Progenitor cell of endocrine pancreas (in vitro differentiated cells): ENCODE results near the gene CYP26B1. TPM values are rescaled to one million over a fixed set of nuclear protein-coding genes. Genes with fewer than 3 reads are reported as not detected.
A peak's percentile ranks its signal among the peaks of the same experiment; 100 is the strongest.

ENCODE experiments used
- DNase-seq: peaks from one replicate; pipeline ENCODE4 v3.0.0; 2021; ENCODE audit warnings: low spot score; ENCODE audit not compliant: unreplicated experiment
- H3K27ac Mint-ChIP-seq: 2 replicates; pipeline ENCODE4 v1.8.0; 2021; ENCODE audit warnings: mild to moderate bottlenecking, moderate library complexity, mixed read lengths
- H3K27me3 Mint-ChIP-seq: 2 replicates; pipeline ENCODE4 v1.8.0; 2021; ENCODE audit warnings: mixed read lengths
- H3K36me3 Mint-ChIP-seq: 2 replicates; pipeline ENCODE4 v1.8.0; 2022; ENCODE audit warnings: mixed read lengths; ENCODE audit not compliant: insufficient read depth
- H3K4me1 Mint-ChIP-seq: 2 replicates; pipeline ENCODE4 v1.8.0; 2021; ENCODE audit warnings: low read depth, mixed read lengths
- H3K4me3 Mint-ChIP-seq: 2 replicates; pipeline ENCODE4 v1.8.0; 2021; ENCODE audit warnings: low read depth, mild to moderate bottlenecking, moderate library complexity, mixed read lengths
- H3K9me3 Mint-ChIP-seq: 2 replicates; pipeline ENCODE4 v1.8.0; 2021; ENCODE audit warnings: low read depth, mixed read lengths
- CTCF ChIP-seq: fragments of 200-600 bp; sonication (generic); IDR thresholded peaks from one replicate; pipeline ENCODE4 v1.5.0; 2021; ENCODE audit warnings: antibody characterized with exemption, mild to moderate bottlenecking; ENCODE audit not compliant: unreplicated experiment
- total RNA-seq: library from RNA; stranded (reverse); gene quantifications from 2 replicates; pipeline ENCODE4 v1.2.1, GENCODE V29; 2021

The CYP26B1 gene
- total RNA-seq, 1 donor from 2014 or later = 31.5 TPM

- peaks cover 1% of the 10 kb centered on the region for H3K36me3 Mint-ChIP-seq
- no peaks in the 10 kb centered on the region for H3K4me1 Mint-ChIP-seq
- DNase-seq = no peak
- H3K4me3 Mint-ChIP-seq = no peak overlapping the region
- TF ChIP-seq CTCF = no peak
- no peak overlapping the region for H3K27ac Mint-ChIP-seq
- H3K9me3 Mint-ChIP-seq = no peaks in the 10 kb centered on the region
- H3K27me3 Mint-ChIP-seq = no peaks in the 10 kb centered on the region
Observed at GRCh38 chr2:72131916-72132841, 15.5 kb downstream of the CYP26B1 start.

- no peaks in the 10 kb centered on the region for H3K27me3 Mint-ChIP-seq
- H3K4me3 Mint-ChIP-seq = no peak overlapping the region
- H3K4me1 Mint-ChIP-seq = no peaks in the 10 kb centered on the region
- no peaks in the 10 kb centered on the region for H3K9me3 Mint-ChIP-seq
- H3K36me3 Mint-ChIP-seq = peaks cover 1% of the 10 kb centered on the region
- no peak overlapping the region for H3K27ac Mint-ChIP-seq
- TF ChIP-seq CTCF = no peak
- no peak for DNase-seq
Observed at GRCh38 chr2:72131371-72131891, 16.2 kb downstream of the CYP26B1 start.

- peaks cover 1% of the 10 kb centered on the region for H3K36me3 Mint-ChIP-seq
- H3K9me3 Mint-ChIP-seq = no peaks in the 10 kb centered on the region
- H3K4me1 Mint-ChIP-seq = no peaks in the 10 kb centered on the region
- H3K27ac Mint-ChIP-seq = no peak overlapping the region
- no peak overlapping the region for H3K4me3 Mint-ChIP-seq
- TF ChIP-seq CTCF = no peak
- DNase-seq = no peak
- H3K27me3 Mint-ChIP-seq = no peaks in the 10 kb centered on the region
Observed at GRCh38 chr2:72130659-72131360, 16.9 kb downstream of the CYP26B1 start.

- Mint-ChIP-seq H3K36me3 (peaks cover 1% of the 10 kb centered on the region), H3K4me1 (no peaks in the 10 kb centered on the region), H3K27me3 (no peaks in the 10 kb centered on the region), H3K27ac (no peak overlapping the region), H3K9me3 (no peaks in the 10 kb centered on the region), H3K4me3 (no peak overlapping the region)
- TF ChIP-seq CTCF = no peak
- DNase-seq = no peak
Observed at GRCh38 chr2:72129681-72130340, 17.9 kb downstream of the CYP26B1 start.

GRCh38 chr2:72128843-72129227 lies 18.8 kb downstream of the CYP26B1 start:
- Mint-ChIP-seq H3K9me3 (no peaks in the 10 kb centered on the region), H3K4me3 (no peak overlapping the region), H3K36me3 (peaks cover 1% of the 10 kb centered on the region), H3K4me1 (no peaks in the 10 kb centered on the region), H3K27ac (peak overlapping the region; percentile 75), H3K27me3 (no peaks in the 10 kb centered on the region)
- no peak for DNase-seq
- TF ChIP-seq CTCF = no peak
